HepG2 (cell line): Measurements from ENCODE around the gene AMBRA1.

Experiments
- ATAD3A ChIP-seq: sonication (generic); formaldehyde crosslinking; IDR thresholded peaks from 2 replicates; pipeline ENCODE4 v1.4.0; 2020; ENCODE audit warnings: missing genetic modification reagents
- ATF3 ChIP-seq: sonication (generic); formaldehyde crosslinking; IDR thresholded peaks from 2 replicates; pipeline ENCODE4 v1.4.0; 2020; ENCODE audit warnings: missing genetic modification reagents
- BHLHE40 ChIP-seq: IDR thresholded peaks from 2 replicates; pipeline ENCODE4 v1.6.1; 2011; ENCODE audit warnings: low read length, improper control_type of control experiment
- NFIC ChIP-seq: IDR thresholded peaks from 2 replicates; pipeline ENCODE4 v1.6.1; 2012; ENCODE audit warnings: mild to moderate bottlenecking, low read length, inconsistent platforms

- TF ChIP-seq ATF3 (CRISPR knock-in tag) (no peak), ATAD3A (CRISPR knock-in tag) (no peak), BHLHE40 (no peak), NFIC (no peak)
These were observed 11.2 kb downstream of the AMBRA1 start for GRCh38 chr11:46582588-46582987.
